HG03457 (cell line): ENCODE measurements around the gene HLA-E.
"Not testable (repeated sequence)": the region's sequence is repeated elsewhere in the genome, so short reads cannot be mapped to it uniquely, and the experiment has no call there.

Source experiments
- ATAC-seq: cut with Tn5 transposase; IDR thresholded peaks from one replicate; pipeline ENCODE4 v1.9.1; 2021; ENCODE audit warnings: moderate number of reproducible peaks; ENCODE audit not compliant: unreplicated experiment

HLA-E gene

GRCh38 chr6:30500421-30501355, 11.4 kb downstream of the HLA-E start:
- ATAC-seq = no peak

- no peak for ATAC-seq
These were observed 18.8 kb downstream of the HLA-E start for GRCh38 chr6:30507849-30508827.

GRCh38 chr6:30508890-30509736, 19.8 kb downstream of the HLA-E start:
- ATAC-seq = no peak

- ATAC-seq = no peak
These were observed 21.3 kb downstream of the HLA-E start for GRCh38 chr6:30510419-30511168.

- no peak for ATAC-seq
These were observed 21.8 kb downstream of the HLA-E start for GRCh38 chr6:30511169-30511546.

GRCh38 chr6:30513451-30513850, 24.1 kb downstream of the HLA-E start:
- ATAC-seq = no peak

GRCh38 chr6:30515106-30515505, 25.8 kb downstream of the HLA-E start:
- no peak for ATAC-seq

GRCh38 chr6:30515944-30516753, 26.8 kb downstream of the HLA-E start:
- ATAC-seq = no peak

GRCh38 chr6:30516754-30517076, 27.4 kb downstream of the HLA-E start:
- not testable (repeated sequence) for ATAC-seq

GRCh38 chr6:30517767-30518504, 28.6 kb downstream of the HLA-E start:
- not testable (repeated sequence) for ATAC-seq

- ATAC-seq = not testable (repeated sequence)
These were observed 29.3 kb downstream of the HLA-E start for GRCh38 chr6:30518505-30519145.

- no peak for ATAC-seq
These were observed 31.2 kb downstream of the HLA-E start for GRCh38 chr6:30520522-30520921.

GRCh38 chr6:30521082-30521481, 31.8 kb downstream of the HLA-E start:
- ATAC-seq = not testable (repeated sequence)

GRCh38 chr6:30521952-30522351, 32.6 kb downstream of the HLA-E start:
- ATAC-seq = not testable (repeated sequence)

GRCh38 chr6:30526444-30526843, 37.1 kb downstream of the HLA-E start:
- not testable (repeated sequence) for ATAC-seq

GRCh38 chr6:30529349-30529875, 40.1 kb downstream of the HLA-E start:
- not testable (repeated sequence) for ATAC-seq

- ATAC-seq = no peak
These were observed 40.7 kb downstream of the HLA-E start for GRCh38 chr6:30530014-30530413.
